ENCODE results near the gene GRK5.
"Not testable (repeated sequence)": the region's sequence is repeated elsewhere in the genome, so short reads cannot be mapped to it uniquely, and the experiment has no call there.

Gene GRK5

DNA sequence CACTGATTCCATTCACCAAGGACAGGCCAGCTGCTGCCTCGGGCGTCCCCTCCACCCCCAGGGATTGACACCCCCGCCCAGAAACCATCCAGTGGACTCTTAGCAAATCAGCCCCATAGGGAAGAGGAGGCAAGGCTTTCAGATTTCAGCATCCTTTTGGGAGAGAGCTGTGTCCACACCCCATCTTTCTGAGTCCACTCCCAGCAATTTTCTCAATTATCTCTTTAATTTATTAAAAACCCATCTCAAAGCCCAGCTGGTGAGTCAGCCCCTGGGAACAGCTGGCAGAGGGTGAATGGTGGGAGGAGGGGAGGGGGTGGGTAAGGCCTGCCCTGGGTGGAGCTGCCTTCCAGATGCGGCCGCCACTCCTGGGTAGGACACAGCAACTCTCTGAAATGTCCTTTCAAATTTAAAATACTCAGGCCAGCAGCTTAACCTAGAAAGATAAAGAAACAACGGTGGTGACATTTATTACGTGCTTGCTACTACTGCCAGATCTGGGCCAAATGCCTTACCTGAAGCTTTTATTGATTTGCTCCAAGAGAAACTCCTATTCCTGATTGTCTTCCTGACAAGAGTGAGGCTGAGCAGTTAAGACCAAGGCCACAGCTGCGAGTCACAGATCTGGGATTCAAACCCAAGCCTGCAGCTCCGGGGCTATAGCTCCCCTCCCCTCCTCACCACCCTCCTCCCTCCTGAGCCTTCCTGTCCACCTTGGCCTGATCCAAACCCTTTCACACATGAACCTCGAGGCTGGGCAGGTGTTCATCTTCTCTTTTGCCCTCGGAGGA lies 214.7 kb downstream of the GRK5 start:
- intact Hi-C loops (cut with DNase I): no loop called here
- DNase-seq: peak in 2 of 10 donors; percentile 17 to 22

- intact Hi-C loops (cut with DNase I): no loop called here
Measured at GRCh38 chr10:119422682-119423509, 215.5 kb downstream of the GRK5 start.

GRCh38 chr10:119423510-119424257 lies 216.3 kb downstream of the GRK5 start:
- intact Hi-C loops (cut with DNase I): no loop called here
- DNase-seq: peak in 2 of 10 donors; percentile 38 to 57

More at GRCh38 chr10:119422682-119423509, 215.5 kb downstream of the GRK5 start:
- DNase-seq: peak in 2 of 10 donors; percentile 67 to 69

- intact Hi-C loops (cut with DNase I): no loop called here
- DNase-seq: peak in 2 of 10 donors; percentile 48 to 77
Measured at GRCh38 chr10:119424258-119424975, 217.0 kb downstream of the GRK5 start.

DNA sequence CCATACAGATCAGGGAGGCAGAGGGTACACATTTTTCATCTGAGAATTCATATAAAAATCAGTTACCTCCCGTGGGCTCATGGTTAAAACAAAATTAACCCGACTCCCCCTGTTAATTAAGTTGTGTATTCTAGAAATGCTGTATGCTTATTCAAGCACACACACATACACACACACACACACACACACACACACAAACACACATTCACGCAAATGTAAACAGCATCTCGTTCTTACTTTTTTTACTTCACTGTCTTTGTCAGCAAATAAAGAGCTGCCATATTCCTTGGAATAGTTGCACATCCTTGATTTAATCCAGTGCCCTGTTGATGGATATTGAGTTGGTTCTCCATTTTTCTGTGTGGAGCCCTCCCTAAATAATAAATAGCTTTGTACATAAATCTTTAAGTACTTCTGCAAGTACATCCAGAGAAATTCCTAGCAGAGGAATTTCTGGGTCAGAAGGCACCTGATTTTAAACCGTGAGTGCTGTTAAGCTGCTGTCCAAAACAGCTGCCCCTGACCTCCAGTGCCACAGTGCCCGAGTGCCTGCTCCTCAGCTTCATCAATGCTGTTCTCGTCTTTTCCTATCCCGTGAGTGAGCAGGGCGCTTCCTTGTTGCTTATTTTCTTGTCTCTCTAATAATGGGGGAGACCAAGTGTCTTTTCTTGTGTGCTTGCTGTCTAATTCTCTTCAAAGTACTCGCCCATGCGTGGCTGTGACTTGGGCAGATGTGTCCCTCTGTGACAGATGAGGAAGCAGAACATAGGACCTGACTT lies 217.9 kb downstream of the GRK5 start:
- intact Hi-C loops (cut with DNase I): no loop called here
- DNase-seq: peak in 1 of 10 donors; percentile 8

DNA sequence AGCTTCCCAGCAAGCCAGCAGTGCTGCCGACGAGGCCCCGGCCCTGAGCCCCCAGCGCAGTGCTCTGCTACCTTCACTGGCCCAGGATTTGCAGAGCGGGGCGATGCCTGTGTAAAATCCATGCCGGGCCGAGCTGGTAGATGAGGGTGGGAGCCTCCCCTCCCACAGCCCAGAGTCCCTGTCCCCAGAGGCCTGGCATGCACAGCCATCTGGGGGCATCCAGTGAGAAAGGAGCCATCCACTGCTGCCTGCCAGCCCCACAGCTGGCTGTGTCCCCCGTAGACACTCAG lies 218.5 kb downstream of the GRK5 start:
- intact Hi-C loops (cut with DNase I): no loop called here

DNA sequence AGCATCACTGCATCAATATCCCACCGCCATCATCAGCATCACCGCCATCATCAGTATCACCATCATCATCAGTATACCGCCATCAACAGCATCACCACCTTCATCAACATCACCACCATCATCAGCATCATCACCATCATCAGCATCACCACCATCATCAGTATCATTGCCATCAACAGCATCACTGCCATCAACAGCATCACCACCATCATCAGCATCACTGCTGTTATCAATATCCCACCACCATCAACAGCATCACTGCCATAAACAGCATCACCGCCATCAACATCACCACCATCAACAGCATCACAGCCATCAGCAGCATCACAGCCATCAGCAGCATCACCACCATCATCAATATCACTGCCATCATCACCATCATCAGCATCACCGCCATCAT lies 219.3 kb downstream of the GRK5 start:
- intact Hi-C loops (cut with DNase I): no loop called here
- peak in 1 of 10 donors; percentile 24 for DNase-seq

More for the DNA sequence above, 218.5 kb downstream of the GRK5 start:
- peak in 2 of 10 donors; percentile 50 to 74 for DNase-seq

DNA sequence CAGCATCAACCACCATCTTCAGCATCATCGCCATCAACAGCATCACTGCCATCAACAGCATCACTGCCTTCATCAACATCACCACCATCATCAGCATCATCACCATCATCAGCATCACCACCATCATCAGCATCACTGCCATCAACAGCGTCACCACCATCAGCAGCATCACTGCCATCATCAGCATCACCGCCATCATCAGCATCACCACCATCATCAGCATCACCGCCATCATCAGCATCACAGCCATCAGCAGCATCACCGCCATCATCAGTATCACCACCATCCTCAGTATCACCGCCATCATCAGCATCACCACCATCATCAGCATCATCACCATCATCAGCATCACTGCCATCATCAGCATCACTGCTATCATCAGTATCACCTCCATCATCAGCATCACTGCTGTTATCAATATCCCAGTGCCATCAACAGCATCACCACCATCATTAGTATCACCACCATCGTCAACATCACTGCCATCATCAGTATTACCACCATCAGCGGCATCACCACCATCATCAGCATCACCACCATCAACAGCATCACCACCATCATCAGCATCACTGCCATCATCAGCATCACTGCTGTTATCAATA lies 220.0 kb downstream of the GRK5 start:
- intact Hi-C loops (cut with DNase I): no loop called here
- DNase-seq: no peak

DNA sequence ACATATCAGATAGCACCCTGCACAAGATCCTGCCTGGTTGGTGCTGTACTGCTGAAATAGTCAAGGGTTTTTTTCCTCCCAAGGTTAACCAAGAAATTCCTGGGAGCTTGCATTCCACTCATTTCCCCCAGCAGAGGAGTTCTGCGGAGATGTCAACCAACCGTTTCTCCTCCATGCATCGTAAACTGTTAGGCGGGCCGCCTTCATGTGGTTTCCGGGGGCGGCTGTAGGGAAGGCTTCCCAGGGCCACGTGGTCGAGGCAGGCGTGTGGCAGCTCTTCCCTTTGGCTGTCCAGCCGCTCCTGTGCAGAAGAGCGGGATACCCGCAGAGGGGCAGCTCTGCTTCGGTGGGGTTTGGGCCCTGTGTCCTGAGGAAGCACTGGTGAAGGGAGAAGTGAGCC lies 221.4 kb downstream of the GRK5 start:
- peak in 2 of 10 donors; percentile 26 to 63 for DNase-seq
- intact Hi-C loops (cut with DNase I): no loop called here

GRCh38 chr10:119429771-119430170 lies 222.4 kb downstream of the GRK5 start:
- DNase-seq: no peak
- intact Hi-C loops (cut with DNase I): no loop called here

- intact Hi-C loops (cut with DNase I): no loop called here
- DNase-seq: no peak
Measured at GRCh38 chr10:119431034-119431772, 223.8 kb downstream of the GRK5 start.

DNA sequence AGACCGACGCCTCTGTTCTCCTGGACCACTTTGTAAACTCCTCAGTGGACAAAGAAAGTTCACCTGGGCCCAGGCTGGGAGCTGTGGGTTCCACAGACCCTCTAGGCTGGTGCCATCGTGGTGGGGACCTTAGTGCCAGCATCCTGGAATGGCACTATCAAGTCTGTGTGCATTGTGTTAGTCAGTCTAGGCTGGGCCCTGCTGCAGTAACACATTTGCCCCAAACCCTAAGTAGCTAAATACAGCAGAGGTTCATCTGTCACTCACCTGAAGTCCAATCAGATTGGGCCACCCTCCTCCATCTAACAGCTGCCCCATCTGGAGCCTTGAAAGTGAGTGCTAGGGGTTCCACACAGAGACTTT lies 224.4 kb downstream of the GRK5 start:
- no peak for DNase-seq
- intact Hi-C loops (cut with DNase I): loop anchor here (2.0 kb wide), 1 partner anchor 33 kb away; no protein-coding TSS in a partner anchor

DNA sequence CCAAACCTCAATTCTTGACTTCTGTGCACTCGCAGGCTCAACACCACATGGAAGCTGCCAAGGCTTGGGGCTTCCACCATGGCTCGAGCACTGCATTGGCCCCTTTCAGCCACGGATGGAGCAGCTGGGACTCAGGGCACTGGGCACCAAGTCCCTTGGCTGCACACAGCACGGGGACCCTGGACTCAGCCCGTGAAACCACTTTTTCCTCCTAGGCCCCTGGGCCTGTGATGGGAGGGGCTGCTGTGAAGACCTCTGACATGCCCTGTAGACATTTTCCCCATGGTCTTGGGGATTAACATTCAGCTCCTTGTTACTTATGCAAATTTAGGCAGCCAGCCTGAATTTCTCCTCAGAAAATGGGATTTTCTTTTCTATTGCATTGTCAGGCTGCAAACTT lies 227.6 kb downstream of the GRK5 start:
- intact Hi-C loops (cut with DNase I): not testable (repeated sequence)

GRCh38 chr10:119438717-119439116 lies 231.3 kb downstream of the GRK5 start:
- intact Hi-C loops (cut with DNase I): no loop called here
- no peak for DNase-seq

More for the DNA sequence above, 227.6 kb downstream of the GRK5 start:
- not testable (repeated sequence) for DNase-seq

DNA sequence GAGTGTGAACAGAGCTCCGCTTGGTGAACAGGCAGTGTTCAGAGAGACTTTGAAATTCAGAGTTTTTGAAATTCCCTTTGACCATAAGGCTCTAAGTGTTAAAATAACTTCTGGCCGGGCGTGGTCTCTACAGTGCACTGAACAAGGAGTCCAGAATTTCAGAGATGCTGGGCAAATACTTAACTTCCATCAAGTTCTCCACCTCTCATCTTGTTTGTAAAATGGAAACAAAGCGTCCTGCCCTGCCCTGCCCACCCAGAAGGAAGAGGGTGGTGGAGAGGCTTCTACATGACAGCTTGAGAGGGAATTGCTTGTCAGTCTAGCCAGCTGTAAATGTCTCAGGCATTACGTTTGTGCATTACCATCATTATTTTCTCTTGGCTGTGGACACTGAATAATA lies 232.6 kb downstream of the GRK5 start:
- DNase-seq: no peak
- intact Hi-C loops (cut with DNase I): no loop called here

- peak in 3 of 10 donors; percentile 60 to 71 (median 66) for DNase-seq
- intact Hi-C loops (cut with DNase I): no loop called here
Measured at GRCh38 chr10:119441151-119441821, 233.9 kb downstream of the GRK5 start.

- intact Hi-C loops (cut with DNase I): no loop called here
- peak in 3 of 10 donors; percentile 54 to 84 (median 77) for DNase-seq
Measured at GRCh38 chr10:119441921-119442757, 234.8 kb downstream of the GRK5 start.
